SK-N-SH treated with all-trans-retinoic acid at 6 μM for 48 hours (cell line): ENCODE data around the gene LAMP5.

ENCODE experiments used
- ATAC-seq: fragments of 200-7000 bp; cut with Tn5 transposase; 3 replicates; pipeline ENCODE4 v1.9.1; 2020; ENCODE audit warnings: mild to moderate bottlenecking, moderate library complexity
- ARNTL ChIP-seq: fragments of 450-650 bp; formaldehyde crosslinking; IDR thresholded peaks from 2 replicates; pipeline ENCODE4 v1.5.0; 2020; ENCODE audit warnings: low read depth, mild to moderate bottlenecking, moderate library complexity, borderline replicate concordance
- BACH2 ChIP-seq: fragments of 250-450 bp; sonication (Bioruptor Pico); IDR thresholded peaks from 2 replicates; pipeline ENCODE4 v1.9.0; 2021; ENCODE audit warnings: mild to moderate bottlenecking, borderline replicate concordance
- CSDC2 ChIP-seq: fragments of 250-450 bp; sonication (Bioruptor Pico); IDR thresholded peaks from 2 replicates; pipeline ENCODE4 v1.5.0; 2020; ENCODE audit warnings: mild to moderate bottlenecking, moderate library complexity
- CSRNP3 ChIP-seq: fragments of 250-450 bp; sonication (Bioruptor Pico); IDR thresholded peaks from 2 replicates; pipeline ENCODE4 v1.5.1; 2021; ENCODE audit warnings: mild to moderate bottlenecking, moderate library complexity
- ESRRG ChIP-seq: fragments of 250-450 bp; sonication (Bioruptor Pico); IDR thresholded peaks from 2 replicates; pipeline ENCODE4 v1.6.1; 2021; ENCODE audit warnings: mild to moderate bottlenecking
- GLIS3 ChIP-seq: fragments of 250-450 bp; sonication (Bioruptor Pico); IDR thresholded peaks from 2 replicates; pipeline ENCODE4 v1.5.0; 2020; ENCODE audit warnings: mild to moderate bottlenecking, moderate library complexity
- ISL1 ChIP-seq: fragments of 250-450 bp; sonication (Bioruptor Pico); IDR thresholded peaks from 2 replicates; pipeline ENCODE4 v2.1.2; 2022; ENCODE audit warnings: mild to moderate bottlenecking, moderate library complexity
- PATZ1 ChIP-seq: fragments of 250-450 bp; sonication (Bioruptor Pico); IDR thresholded peaks from 2 replicates; pipeline ENCODE4 v1.8.0; 2020; ENCODE audit warnings: mild to moderate bottlenecking, moderate library complexity, borderline replicate concordance
- PPARA ChIP-seq: fragments of 250-450 bp; sonication (Bioruptor Pico); IDR thresholded peaks from 2 replicates; pipeline ENCODE4 v1.5.0; 2020; ENCODE audit warnings: mild to moderate bottlenecking, borderline replicate concordance
- RARB ChIP-seq: fragments of 250-450 bp; sonication (Bioruptor Pico); IDR thresholded peaks from 2 replicates; pipeline ENCODE4 v1.8.0; 2021; ENCODE audit warnings: mild to moderate bottlenecking, moderate library complexity
- SNAI2 ChIP-seq: fragments of 250-450 bp; sonication (Bioruptor Pico); IDR thresholded peaks from 2 replicates; pipeline ENCODE4 v1.5.0; 2020; ENCODE audit warnings: mild to moderate bottlenecking, moderate library complexity
- TCF4 ChIP-seq: fragments of 250-450 bp; sonication (Bioruptor Pico); IDR thresholded peaks from 2 replicates; pipeline ENCODE4 v1.8.0; 2021; ENCODE audit warnings: mild to moderate bottlenecking, moderate library complexity, borderline replicate concordance
- TOX ChIP-seq: fragments of 250-450 bp; sonication (Bioruptor Pico); IDR thresholded peaks from 2 replicates; pipeline ENCODE4 v1.8.0; 2021; ENCODE audit warnings: mild to moderate bottlenecking, moderate library complexity, borderline replicate concordance
- ZC3H10 ChIP-seq: fragments of 250-450 bp; sonication (Bioruptor Pico); IDR thresholded peaks from 2 replicates; pipeline ENCODE4 v1.5.1; 2021; ENCODE audit warnings: mild to moderate bottlenecking, moderate library complexity
- ZFP3 ChIP-seq: fragments of 250-450 bp; sonication (Bioruptor Pico); IDR thresholded peaks from 2 replicates; pipeline ENCODE4 v1.5.0; 2020; ENCODE audit warnings: mild to moderate bottlenecking, moderate library complexity
- ZFP30 ChIP-seq: fragments of 450-650 bp; formaldehyde crosslinking; IDR thresholded peaks from 2 replicates; pipeline ENCODE4 v1.5.0; 2022; ENCODE audit warnings: mild to moderate bottlenecking, moderate library complexity
- ZNF565 ChIP-seq: fragments of 450-650 bp; formaldehyde crosslinking; conservative IDR thresholded peaks from 2 replicates; pipeline ENCODE4 v1.5.0; 2020; ENCODE audit warnings: low read depth, mild to moderate bottlenecking, moderate library complexity
- ZNF70 ChIP-seq: fragments of 450-650 bp; formaldehyde crosslinking; IDR thresholded peaks from 2 replicates; pipeline ENCODE4 v1.5.0; 2020; ENCODE audit warnings: mild to moderate bottlenecking, moderate library complexity
- ZNF8 ChIP-seq: fragments of 450-650 bp; formaldehyde crosslinking; IDR thresholded peaks from 2 replicates; pipeline ENCODE4 v1.5.0; 2020; ENCODE audit warnings: mild to moderate bottlenecking, moderate library complexity
- TF ChIP-seq, protein P1 (sequence below): fragments of 250-450 bp; sonication (Bioruptor Pico); IDR thresholded peaks from 2 replicates; pipeline ENCODE4 v1.5.1; 2020; ENCODE audit warnings: low read depth, mild to moderate bottlenecking, moderate library complexity
- TF ChIP-seq, protein P2 (sequence below): fragments of 250-450 bp; sonication (Bioruptor Pico); IDR thresholded peaks from 2 replicates; pipeline ENCODE4 v1.5.0; 2020; ENCODE audit warnings: mild to moderate bottlenecking, moderate library complexity

The LAMP5 gene

GRCh38 chr20:9576695-9577094, 62.3 kb downstream of the LAMP5 start:
- no peak for TF ChIP-seq TCF4
- no peak for TF ChIP-seq ESRRG (CRISPR knock-in tag)
- TF ChIP-seq ZC3H10 = no peak
- no peak for TF ChIP-seq ZNF565 (CRISPR knock-in tag)
- TF ChIP-seq ZFP30 (CRISPR knock-in tag) = no peak
- no peak for TF ChIP-seq PPARA (CRISPR knock-in tag)
- TF ChIP-seq ZNF70 = no peak
- TF ChIP-seq SNAI2 (CRISPR knock-in tag) = no peak
- no peak for TF ChIP-seq BACH2 (CRISPR knock-in tag)
- TF ChIP-seq ARNTL (CRISPR knock-in tag) = no peak
- no peak for TF ChIP-seq TOX (CRISPR knock-in tag)
- TF ChIP-seq CSRNP3 (CRISPR knock-in tag) = no peak
- TF ChIP-seq PATZ1 (CRISPR knock-in tag) = no peak
- TF ChIP-seq ISL1 (CRISPR knock-in tag) = no peak
- ATAC-seq = no peak

DNA sequence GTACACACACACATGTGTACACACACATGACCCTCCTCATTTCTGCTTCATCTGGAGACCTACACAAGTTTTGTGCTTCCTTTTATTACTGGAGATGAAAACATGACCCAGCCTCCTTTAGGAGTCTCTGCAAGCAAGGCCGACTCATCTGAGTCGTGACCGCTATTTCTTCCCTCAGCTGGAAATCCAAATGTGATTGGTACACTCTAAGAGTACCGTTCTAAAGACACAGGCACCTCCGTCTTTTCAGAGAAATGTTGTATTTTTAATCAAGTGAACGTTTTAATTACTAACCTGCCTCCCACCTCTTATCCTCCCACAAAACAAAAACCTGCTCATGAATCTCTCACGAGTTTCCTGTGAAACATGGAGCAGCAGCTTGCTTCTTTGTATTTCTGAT, 63.0 kb downstream of the LAMP5 start:
- no peak for ATAC-seq
- no peak for TF ChIP-seq CSDC2 (CRISPR knock-in tag)
- TF ChIP-seq ZNF8 = no peak
- no peak for TF ChIP-seq GLIS3 (CRISPR knock-in tag)
- TF ChIP-seq TOX (CRISPR knock-in tag) = no peak
- TF ChIP-seq, protein P1, sequence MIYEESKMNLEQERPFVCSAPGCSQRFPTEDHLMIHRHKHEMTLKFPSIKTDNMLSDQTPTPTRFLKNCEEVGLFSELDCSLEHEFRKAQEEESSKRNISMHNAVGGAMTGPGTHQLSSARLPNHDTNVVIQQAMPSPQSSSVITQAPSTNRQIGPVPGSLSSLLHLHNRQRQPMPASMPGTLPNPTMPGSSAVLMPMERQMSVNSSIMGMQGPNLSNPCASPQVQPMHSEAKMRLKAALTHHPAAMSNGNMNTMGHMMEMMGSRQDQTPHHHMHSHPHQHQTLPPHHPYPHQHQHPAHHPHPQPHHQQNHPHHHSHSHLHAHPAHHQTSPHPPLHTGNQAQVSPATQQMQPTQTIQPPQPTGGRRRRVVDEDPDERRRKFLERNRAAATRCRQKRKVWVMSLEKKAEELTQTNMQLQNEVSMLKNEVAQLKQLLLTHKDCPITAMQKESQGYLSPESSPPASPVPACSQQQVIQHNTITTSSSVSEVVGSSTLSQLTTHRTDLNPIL (CRISPR knock-in tag) = no peak
- no peak for TF ChIP-seq RARB (CRISPR knock-in tag)
- TF ChIP-seq PATZ1 (CRISPR knock-in tag) = no peak
- no peak for TF ChIP-seq ESRRG (CRISPR knock-in tag)
- TF ChIP-seq ZFP30 (CRISPR knock-in tag) = no peak
- TF ChIP-seq, protein P2, sequence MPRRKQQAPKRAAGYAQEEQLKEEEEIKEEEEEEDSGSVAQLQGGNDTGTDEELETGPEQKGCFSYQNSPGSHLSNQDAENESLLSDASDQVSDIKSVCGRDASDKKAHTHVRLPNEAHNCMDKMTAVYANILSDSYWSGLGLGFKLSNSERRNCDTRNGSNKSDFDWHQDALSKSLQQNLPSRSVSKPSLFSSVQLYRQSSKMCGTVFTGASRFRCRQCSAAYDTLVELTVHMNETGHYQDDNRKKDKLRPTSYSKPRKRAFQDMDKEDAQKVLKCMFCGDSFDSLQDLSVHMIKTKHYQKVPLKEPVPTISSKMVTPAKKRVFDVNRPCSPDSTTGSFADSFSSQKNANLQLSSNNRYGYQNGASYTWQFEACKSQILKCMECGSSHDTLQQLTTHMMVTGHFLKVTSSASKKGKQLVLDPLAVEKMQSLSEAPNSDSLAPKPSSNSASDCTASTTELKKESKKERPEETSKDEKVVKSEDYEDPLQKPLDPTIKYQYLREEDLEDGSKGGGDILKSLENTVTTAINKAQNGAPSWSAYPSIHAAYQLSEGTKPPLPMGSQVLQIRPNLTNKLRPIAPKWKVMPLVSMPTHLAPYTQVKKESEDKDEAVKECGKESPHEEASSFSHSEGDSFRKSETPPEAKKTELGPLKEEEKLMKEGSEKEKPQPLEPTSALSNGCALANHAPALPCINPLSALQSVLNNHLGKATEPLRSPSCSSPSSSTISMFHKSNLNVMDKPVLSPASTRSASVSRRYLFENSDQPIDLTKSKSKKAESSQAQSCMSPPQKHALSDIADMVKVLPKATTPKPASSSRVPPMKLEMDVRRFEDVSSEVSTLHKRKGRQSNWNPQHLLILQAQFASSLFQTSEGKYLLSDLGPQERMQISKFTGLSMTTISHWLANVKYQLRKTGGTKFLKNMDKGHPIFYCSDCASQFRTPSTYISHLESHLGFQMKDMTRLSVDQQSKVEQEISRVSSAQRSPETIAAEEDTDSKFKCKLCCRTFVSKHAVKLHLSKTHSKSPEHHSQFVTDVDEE (CRISPR knock-in tag) = no peak
- no peak for TF ChIP-seq ZC3H10
- TF ChIP-seq SNAI2 (CRISPR knock-in tag) = no peak
- TF ChIP-seq PPARA (CRISPR knock-in tag) = no peak
- TF ChIP-seq, all 23 proteins: peak for 0

- ATAC-seq = no peak
- no peak for TF ChIP-seq CSDC2 (CRISPR knock-in tag)
- TF ChIP-seq, protein P1 (CRISPR knock-in tag) = no peak
- TF ChIP-seq ZC3H10 = no peak
- no peak for TF ChIP-seq TCF4
- TF ChIP-seq RARB (CRISPR knock-in tag) = no peak
- TF ChIP-seq ZFP3 (CRISPR knock-in tag) = no peak
These were observed 64.2 kb downstream of the LAMP5 start for GRCh38 chr20:9578594-9578993.
